Measurements from ENCODE around the gene TNKS1BP1.
"Not testable (repeated sequence)": the region's sequence is repeated elsewhere in the genome, so short reads cannot be mapped to it uniquely, and the experiment has no call there.

The TNKS1BP1 gene

GRCh38 chr11:57324886-57325734 lies at the start of gene TNKS1BP1:
TNKS1BP1 (minus strand) TSS chr11:57324952; CDS start chr11:57321885, 3,067 bp downstream.
- in situ Hi-C loops (cut with MboI; ENCODE audit: low sequenced_read_pairs) = no loop called here

GRCh38 chr11:57373146-57373545 lies 48.4 kb upstream of the TNKS1BP1 start:
- in situ Hi-C loops (cut with MboI; ENCODE audit: low sequenced_read_pairs) = no loop called here

GRCh38 chr11:57370941-57371340 lies 46.2 kb upstream of the TNKS1BP1 start:
- in situ Hi-C loops (cut with MboI; ENCODE audit: low sequenced_read_pairs) = no loop called here

GRCh38 chr11:57370251-57370650 lies 45.5 kb upstream of the TNKS1BP1 start:
- in situ Hi-C loops (cut with MboI; ENCODE audit: low sequenced_read_pairs) = no loop called here

GRCh38 chr11:57368845-57369232 lies 44.1 kb upstream of the TNKS1BP1 start:
- in situ Hi-C loops (cut with MboI; ENCODE audit: low sequenced_read_pairs) = no loop called here

GRCh38 chr11:57368106-57368844 lies 43.5 kb upstream of the TNKS1BP1 start:
- in situ Hi-C loops (cut with MboI; ENCODE audit: low sequenced_read_pairs) = no loop called here

GRCh38 chr11:57364851-57365660 lies 40.3 kb upstream of the TNKS1BP1 start:
- in situ Hi-C loops (cut with MboI; ENCODE audit: low sequenced_read_pairs) = no loop called here

GRCh38 chr11:57363131-57364080 lies 38.7 kb upstream of the TNKS1BP1 start:
- in situ Hi-C loops (cut with MboI; ENCODE audit: low sequenced_read_pairs) = no loop called here

GRCh38 chr11:57361926-57362325 lies 37.2 kb upstream of the TNKS1BP1 start:
- in situ Hi-C loops (cut with MboI; ENCODE audit: low sequenced_read_pairs) = no loop called here

GRCh38 chr11:57361420-57361819 lies 36.7 kb upstream of the TNKS1BP1 start:
- in situ Hi-C loops (cut with MboI; ENCODE audit: low sequenced_read_pairs) = not testable (repeated sequence)

GRCh38 chr11:57360991-57361390 lies 36.2 kb upstream of the TNKS1BP1 start:
- in situ Hi-C loops (cut with MboI; ENCODE audit: low sequenced_read_pairs) = no loop called here

GRCh38 chr11:57359896-57360690 lies 35.3 kb upstream of the TNKS1BP1 start:
- in situ Hi-C loops (cut with MboI; ENCODE audit: low sequenced_read_pairs) = no loop called here

- in situ Hi-C loops (cut with MboI; ENCODE audit: low sequenced_read_pairs) = no loop called here
Observed at GRCh38 chr11:57359396-57359795, 34.6 kb upstream of the TNKS1BP1 start.

- in situ Hi-C loops (cut with MboI; ENCODE audit: low sequenced_read_pairs) = no loop called here
Observed at GRCh38 chr11:57358991-57359390, 34.2 kb upstream of the TNKS1BP1 start.

GRCh38 chr11:57358543-57358961 lies 33.8 kb upstream of the TNKS1BP1 start:
- in situ Hi-C loops (cut with MboI; ENCODE audit: low sequenced_read_pairs) = no loop called here

GRCh38 chr11:57357856-57358255 lies 33.1 kb upstream of the TNKS1BP1 start:
- in situ Hi-C loops (cut with MboI; ENCODE audit: low sequenced_read_pairs) = no loop called here

- in situ Hi-C loops (cut with MboI; ENCODE audit: low sequenced_read_pairs) = no loop called here
Observed at GRCh38 chr11:57357310-57357709, 32.6 kb upstream of the TNKS1BP1 start.

GRCh38 chr11:57356268-57356667 lies 31.5 kb upstream of the TNKS1BP1 start:
- in situ Hi-C loops (cut with MboI; ENCODE audit: low sequenced_read_pairs) = no loop called here

- in situ Hi-C loops (cut with MboI; ENCODE audit: low sequenced_read_pairs) = no loop called here
Observed at GRCh38 chr11:57354699-57355098, 29.9 kb upstream of the TNKS1BP1 start.
